HepG2 (cell line): ENCODE results near the gene CTNNA3. TPM values are rescaled to one million over a fixed set of nuclear protein-coding genes. Genes with fewer than 3 reads are reported as not detected.

Experiments
- ATAC-seq: fragments of 200-7000 bp; cut with Tn5 transposase; 3 replicates; pipeline ENCODE4 v1.9.1; 2020; ENCODE audit warnings: mild to moderate bottlenecking, moderate library complexity
- BruUV-seq: library from RNA; stranded (reverse); fragments of 400-500 nt; replicated peaks from 2 replicates; lab custom pipeline; 2021; lab: Mats Ljungman, UMichigan
- CTCF ChIA-PET: fragments of 300-600 bp; formaldehyde crosslinking; extraction: SDS; loops from one replicate; lab custom pipeline; 2021; ENCODE audit warnings: low total read pairs, inconsistent platforms, low intra/inter-chr PET ratio; lab: Yijun Ruan, JAX
- POLR2A ChIA-PET: fragments of 350-600 bp; sonication (Branson Sonifier 250); formaldehyde crosslinking; loops from one replicate; lab custom pipeline; 2020; ENCODE audit warnings: antibody characterized with exemption, inconsistent platforms; lab: Yijun Ruan, JAX
- DNase-seq: peaks from one replicate; pipeline ENCODE4 v3.0.0-alpha.2; 2015; ENCODE audit warnings: low spot score
- FAIRE-seq: peaks from 3 replicates; lab custom pipeline; 2011; peaks lifted over from hg19 to GRCh38; lab: Jason Lieb, UNC
- H2AFZ ChIP-seq: one replicate; pipeline ENCODE4 v1.6.1; 2011; ENCODE audit warnings: low read length, inconsistent platforms
- H3K27ac ChIP-seq: fragments of 300-600 bp; 3 replicates; pipeline ENCODE4 v1.8.0; 2011; ENCODE audit warnings: mixed run types, mild to moderate bottlenecking, mixed read lengths, low read length, inconsistent platforms; ENCODE audit not compliant: insufficient read depth; ENCODE audit errors: extremely low read length
- H3K27me3 ChIP-seq, 2 experiments: fragments of 200-600 bp in 1 of 2; 2 replicates in 1 of 2; 3 replicates in 1 of 2; pipeline versions ENCODE4 v1.6.0 to v1.8.0; 2011; ENCODE audit warnings: low read length in 2 of 2, mild to moderate bottlenecking in 2 of 2, moderate library complexity in 2 of 2, inconsistent platforms in 1 of 2; ENCODE audit not compliant: insufficient read depth in 2 of 2, control insufficient read depth in 1 of 2
- H3K36me3 ChIP-seq, 2 experiments: fragments of 200-600 bp in 1 of 2; replicated peaks in 1 of 2; 2 replicates in 1 of 2; 3 replicates in 1 of 2; pipeline versions ENCODE4 v1.5.1 to v1.8.0; 2011; ENCODE audit warnings: low read length in 2 of 2, inconsistent platforms in 1 of 2; ENCODE audit not compliant: insufficient read depth in 2 of 2, control insufficient read depth in 1 of 2
- H3K4me1 ChIP-seq: 2 replicates; pipeline ENCODE4 v1.5.1; 2012; ENCODE audit warnings: low read length, inconsistent platforms; ENCODE audit not compliant: insufficient read depth
- H3K4me2 ChIP-seq: 2 replicates; pipeline ENCODE4 v1.6.0; 2011; ENCODE audit warnings: low read depth, low read length, inconsistent platforms
- H3K4me3 ChIP-seq, 3 experiments: fragments of 200-600 bp in 1 of 3; sonication (generic), shearing (Covaris generic) in 1 of 3; replicated peaks in 1 of 3; 2 replicates each; pipeline ENCODE4 v1.5.1; 2011 to 2016; ENCODE audit warnings: low read length in 3 of 3, inconsistent platforms in 2 of 3, low read depth in 2 of 3, mild to moderate bottlenecking in 2 of 3, control low read depth in 1 of 3, mixed read lengths in 1 of 3; ENCODE audit not compliant: insufficient read depth in 1 of 3
- H3K79me2 ChIP-seq: one replicate; pipeline ENCODE4 v1.6.1; 2011; ENCODE audit warnings: low read length, inconsistent platforms; ENCODE audit not compliant: insufficient read depth
- H3K9ac ChIP-seq: 2 replicates; pipeline ENCODE4 v1.6.0; 2011; ENCODE audit warnings: mild to moderate bottlenecking, low read depth, low read length, inconsistent platforms; ENCODE audit not compliant: insufficient read depth
- H3K9me3 ChIP-seq: 2 replicates; pipeline ENCODE4 v1.5.1; 2012; ENCODE audit warnings: mild to moderate bottlenecking, low read length
- H4K20me1 ChIP-seq: 2 replicates; pipeline ENCODE4 v1.6.0; 2011; ENCODE audit warnings: inconsistent platforms, mild to moderate bottlenecking, low read length, moderate library complexity; ENCODE audit not compliant: insufficient read depth
- HIVEP1 ChIP-seq: sonication (generic); formaldehyde crosslinking; IDR thresholded peaks from 2 replicates; pipeline ENCODE4 v1.4.0; 2020; ENCODE audit warnings: mild to moderate bottlenecking, missing genetic modification reagents
- HNRNPUL1 ChIP-seq: fragments of 200-400 bp; formaldehyde crosslinking; IDR thresholded peaks from 2 replicates; pipeline ENCODE4 v1.6.1; 2017; ENCODE audit warnings: low read depth, mild to moderate bottlenecking, low read length, moderate library complexity
- LBX2 ChIP-seq: sonication (generic); formaldehyde crosslinking; IDR thresholded peaks from 2 replicates; pipeline ENCODE4 v1.5.0; 2020; ENCODE audit warnings: missing genetic modification reagents, mild to moderate bottlenecking, borderline replicate concordance
- MAFG ChIP-seq: sonication (generic); formaldehyde crosslinking; IDR thresholded peaks from 2 replicates; pipeline ENCODE4 v1.5.1; 2020; ENCODE audit warnings: mild to moderate bottlenecking, missing genetic modification reagents
- PAXIP1 ChIP-seq: sonication (generic); formaldehyde crosslinking; conservative IDR thresholded peaks from 2 replicates; pipeline ENCODE4 v1.4.0; 2020; ENCODE audit warnings: mild to moderate bottlenecking, missing genetic modification reagents, moderate library complexity
- RBAK ChIP-seq: sonication (generic); formaldehyde crosslinking; IDR thresholded peaks from 2 replicates; pipeline ENCODE4 v1.5.1; 2020; ENCODE audit warnings: mild to moderate bottlenecking, missing genetic modification reagents
- TARDBP ChIP-seq: sonication (generic); formaldehyde crosslinking; IDR thresholded peaks from 2 replicates; pipeline ENCODE4 v1.8.0; 2022; ENCODE audit warnings: mild to moderate bottlenecking, missing genetic modification reagents
- TCF7L2 ChIP-seq: IDR thresholded peaks from 2 replicates; pipeline ENCODE4 v1.6.1; 2011; ENCODE audit warnings: mild to moderate bottlenecking, low read depth, low read length, moderate library complexity
- TFDP2 ChIP-seq: sonication (generic); formaldehyde crosslinking; IDR thresholded peaks from 2 replicates; pipeline ENCODE4 v1.4.0; 2020; ENCODE audit warnings: missing genetic modification reagents
- ZKSCAN5 ChIP-seq: sonication (generic); formaldehyde crosslinking; IDR thresholded peaks from 2 replicates; pipeline ENCODE4 v1.5.1; 2020; ENCODE audit warnings: mild to moderate bottlenecking, missing genetic modification reagents
- ZNF414 ChIP-seq: sonication (generic); formaldehyde crosslinking; IDR thresholded peaks from 2 replicates; pipeline ENCODE4 v1.5.0; 2020; ENCODE audit warnings: missing genetic modification reagents
- ZNF629 ChIP-seq: sonication (generic); formaldehyde crosslinking; conservative IDR thresholded peaks from 2 replicates; pipeline ENCODE4 v1.5.0; 2020; ENCODE audit warnings: missing genetic modification reagents
- ZNF761 ChIP-seq: sonication (generic); formaldehyde crosslinking; conservative IDR thresholded peaks from 2 replicates; pipeline ENCODE4 v1.4.0; 2020; ENCODE audit warnings: mild to moderate bottlenecking, missing genetic modification reagents
- WGBS: methylation state at CpG from one replicate; pipeline ENCODE4 v1.1.6; 2017; ENCODE audit warnings: low lambda C conversion rate; 5-methylcytosine and 5-hydroxymethylcytosine counted together
- in situ Hi-C: cut with HindIII; loops from 2 replicates; pipeline ENCODE4 v1.10.0; 2017; ENCODE audit warnings: low pct_unique_long_range_greater_than_20kb; ENCODE audit not compliant: extremely low pct_ligation_motif_present
- intact Hi-C: fragments of 100-400 bp; cut with micrococcal nuclease; formaldehyde crosslinking; loops from one replicate; pipeline ENCODE4 v1.10.0; 2022; ENCODE audit not compliant: unreplicated experiment
- polyA plus RNA-seq, 8 experiments: library from polyadenylated mRNA; depleted of rRNA in 3 of 8; stranded (reverse) in 7 of 8; unstranded in 1 of 8; fragments of >200 nt; fragmentation: Illumina TruSeq in 4 of 8; extraction: Trizol in 4 of 8; gene quantifications; 2 replicates each; pipeline versions ENCODE4 v1.2.1 to v1.2.3, GENCODE V29; 2011 to 2016; ENCODE audit warnings: low read depth in 4 of 8, missing spikeins in 1 of 8, mixed read lengths in 1 of 8; ENCODE audit not compliant: insufficient read depth in 1 of 8
- total RNA-seq, 5 experiments: library from RNA; depleted of rRNA; stranded (reverse); fragments of >200 nt; fragmentation: Illumina TruSeq; extraction: Trizol; gene quantifications; 2 replicates each; pipeline ENCODE4 v1.2.3, GENCODE V29; 2016; ENCODE audit warnings: low read depth in 1 of 5

CTNNA3 gene
- total and polyA plus RNA-seq, 2 of the 13 experiments (the other 11 are each of a cell fraction or from before 2014, with no cell fraction given), result not detected

- intact Hi-C loops (no loop called here), in situ Hi-C loops (no loop called here)
- Histone ChIP-seq H3K79me2 (no peaks in the 10 kb centered on the region), H3K4me2 (no peak overlapping the region), H3K4me3 (no peak overlapping the region), H3K27ac (no peak overlapping the region), H3K9me3 (no peaks in the 10 kb centered on the region), H3K9ac (no peak overlapping the region), H3K4me1 (no peaks in the 10 kb centered on the region), H2AFZ (no peak overlapping the region), H3K27me3 (no peaks in the 10 kb centered on the region), H4K20me1 (no peaks in the 10 kb centered on the region), H3K36me3 (no peaks in the 10 kb centered on the region)
- POLR2A ChIA-PET, result no interaction called here
- ATAC-seq, result no peak
- no peak for FAIRE-seq
- BruUV-seq, result no TSS peak
- TF ChIP-seq ZKSCAN5 (CRISPR knock-in tag) (no peak), ZNF414 (no peak), MAFG (CRISPR knock-in tag) (no peak), LBX2 (no peak)
- DNase-seq, result no peak
- CTCF ChIA-PET, result no interaction called here
These were observed 154.6 kb downstream of the CTNNA3 start for GRCh38 chr10:67541411-67541810.

GRCh38 chr10:67539312-67539711 is 156.7 kb downstream of the CTNNA3 start:
- CTCF ChIA-PET, result no interaction called here
- TF ChIP-seq HNRNPUL1 (no peak), RBAK (CRISPR knock-in tag) (no peak), ZNF761 (CRISPR knock-in tag) (no peak), ZNF629 (CRISPR knock-in tag) (no peak), PAXIP1 (CRISPR knock-in tag) (no peak), HIVEP1 (CRISPR knock-in tag) (no peak), TARDBP (CRISPR knock-in tag) (no peak), TFDP2 (no peak), TCF7L2 (no peak)

More at GRCh38 chr10:67539312-67539711, 156.7 kb downstream of the CTNNA3 start:
- Histone ChIP-seq H3K9ac (no peak overlapping the region), H3K27me3 (no peaks in the 10 kb centered on the region), H3K27ac (no peak overlapping the region), H3K36me3 (no peaks in the 10 kb centered on the region), H3K4me2 (no peak overlapping the region), H3K9me3 (no peaks in the 10 kb centered on the region), H4K20me1 (no peaks in the 10 kb centered on the region), H3K79me2 (no peaks in the 10 kb centered on the region), H2AFZ (no peak overlapping the region), H3K4me3 (no peak overlapping the region), H3K4me1 (no peaks in the 10 kb centered on the region)
- 9% methylated on average over 3 of the region's 6 CpGs for WGBS
- no TSS peak for BruUV-seq
- FAIRE-seq (no peak), ATAC-seq (no peak), DNase-seq (no peak)
- POLR2A ChIA-PET, result no interaction called here
- in situ Hi-C loops, result no loop called here
- intact Hi-C loops, result no loop called here
